Measurements from ENCODE around the gene CALR.

GRCh38 chr19:12970070-12970820 lies 31.8 kb downstream of the CALR start:
- TF ChIP-seq CREB5 (CRISPR knock-in tag; IDR thresholded peaks at IDR 0.05; ENCODE audit: low read depth) (no peak), ZNF565 (CRISPR knock-in tag; conservative IDR thresholded peaks at IDR 0.05; ENCODE audit: low read depth) (no peak), RARB (CRISPR knock-in tag; IDR thresholded peaks at IDR 0.05) (no peak), GLIS3 (CRISPR knock-in tag; IDR thresholded peaks at IDR 0.05) (no peak), ARNTL (CRISPR knock-in tag; IDR thresholded peaks at IDR 0.05; ENCODE audit: borderline replicate concordance, low read depth) (no peak), ZC3H10 (CRISPR knock-in tag; IDR thresholded peaks at IDR 0.05) (no peak), ZFP3 (CRISPR knock-in tag; IDR thresholded peaks at IDR 0.05) (no peak), OSR1 (CRISPR knock-in tag; IDR thresholded peaks at IDR 0.05) (no peak)
